Measurements from ENCODE around the gene DIAPH3. TPM values are rescaled to one million over a fixed set of nuclear protein-coding genes. Genes with fewer than 3 reads are reported as not detected.

DIAPH3 gene
- polyA plus RNA-seq, 1 of the 3 experiments (the other 2 are of a cell fraction) = 5.4 TPM

- no peak for TF ChIP-seq CHD2 (IDR thresholded peaks at IDR 0.05; ENCODE audit: low read length, partially characterized antibody)
These were observed 42.4 kb downstream of the DIAPH3 start (continued) for GRCh38 chr13:60121337-60121687.

GRCh38 chr13:60120617-60121336 is 43.0 kb downstream of the DIAPH3 start:
- no peak overlapping the region for H3K4me2 ChIP-seq
- H3K27me3 ChIP-seq (ENCODE audit: insufficient read depth) = no peaks in the 10 kb centered on the region
- H3K9me2 ChIP-seq = no peaks in the 10 kb centered on the region
- H3K27ac ChIP-seq (ENCODE audit: low read depth in 2 of 2, low read length in 1 of 2) = no peak overlapping the region
- DNase-seq = no peak
- H3K9ac ChIP-seq = no peak overlapping the region
- WGBS (ENCODE audit: low lambda C conversion rate) = 91% methylated on average over 6 of the region's 6 CpGs
- TF ChIP-seq, protein P1, sequence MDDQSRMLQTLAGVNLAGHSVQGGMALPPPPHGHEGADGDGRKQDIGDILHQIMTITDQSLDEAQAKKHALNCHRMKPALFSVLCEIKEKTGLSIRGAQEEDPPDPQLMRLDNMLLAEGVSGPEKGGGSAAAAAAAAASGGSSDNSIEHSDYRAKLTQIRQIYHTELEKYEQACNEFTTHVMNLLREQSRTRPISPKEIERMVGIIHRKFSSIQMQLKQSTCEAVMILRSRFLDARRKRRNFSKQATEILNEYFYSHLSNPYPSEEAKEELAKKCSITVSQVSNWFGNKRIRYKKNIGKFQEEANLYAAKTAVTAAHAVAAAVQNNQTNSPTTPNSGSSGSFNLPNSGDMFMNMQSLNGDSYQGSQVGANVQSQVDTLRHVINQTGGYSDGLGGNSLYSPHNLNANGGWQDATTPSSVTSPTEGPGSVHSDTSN (IDR thresholded peaks at IDR 0.05) = no peak
- TF ChIP-seq FOSL2 (IDR thresholded peaks at IDR 0.05; ENCODE audit: borderline replicate concordance, low read depth) = no peak
- TF ChIP-seq, protein P2, sequence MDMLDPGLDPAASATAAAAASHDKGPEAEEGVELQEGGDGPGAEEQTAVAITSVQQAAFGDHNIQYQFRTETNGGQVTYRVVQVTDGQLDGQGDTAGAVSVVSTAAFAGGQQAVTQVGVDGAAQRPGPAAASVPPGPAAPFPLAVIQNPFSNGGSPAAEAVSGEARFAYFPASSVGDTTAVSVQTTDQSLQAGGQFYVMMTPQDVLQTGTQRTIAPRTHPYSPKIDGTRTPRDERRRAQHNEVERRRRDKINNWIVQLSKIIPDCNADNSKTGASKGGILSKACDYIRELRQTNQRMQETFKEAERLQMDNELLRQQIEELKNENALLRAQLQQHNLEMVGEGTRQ (IDR thresholded peaks at IDR 0.05; ENCODE audit: borderline replicate concordance, low read depth, low read length) = no peak
- TF ChIP-seq RXRA (IDR thresholded peaks at IDR 0.05; ENCODE audit: borderline replicate concordance, low read depth) = no peak
- TF ChIP-seq JUND (IDR thresholded peaks at IDR 0.05) = no peak
- TF ChIP-seq RAD21 (IDR thresholded peaks at IDR 0.05; ENCODE audit: low read length) = no peak
- no peak for TF ChIP-seq USF1 (IDR thresholded peaks at IDR 0.05; ENCODE audit: borderline replicate concordance, low read depth)
- no peaks in the 10 kb centered on the region for H3K4me1 ChIP-seq (ENCODE audit: control insufficient read depth in 1 of 2, insufficient read depth in 2 of 2, low read depth in 1 of 2, low read length in 1 of 2)
- no peaks in the 10 kb centered on the region for H4K20me1 ChIP-seq (ENCODE audit: insufficient read depth)
- peaks cover 3% of the 10 kb centered on the region; the same call in 1 of the 2 replicates for H3K9me3 ChIP-seq
- ChIA-PET CTCF (no interaction called here), POLR2A (no interaction called here)
- H3K4me3 ChIP-seq (ENCODE audit: low read depth in 2 of 2, low read length in 1 of 2) = no peak overlapping the region
- peaks cover 86% of the 10 kb centered on the region for H3K79me2 ChIP-seq (ENCODE audit: insufficient read depth)
- no peaks in the 10 kb centered on the region for H3F3A ChIP-seq (replicated peaks; ENCODE audit: insufficient read depth)
- H2AFZ ChIP-seq (ENCODE audit: low read depth) = no peak overlapping the region
- H3K36me3 ChIP-seq (replicated peaks in 1 of 2; ENCODE audit: control insufficient read depth in 1 of 2, insufficient read depth in 2 of 2, low read length in 1 of 2) = peaks cover 0 to 33% of the 10 kb centered on the region in 2 experiments

DNA sequence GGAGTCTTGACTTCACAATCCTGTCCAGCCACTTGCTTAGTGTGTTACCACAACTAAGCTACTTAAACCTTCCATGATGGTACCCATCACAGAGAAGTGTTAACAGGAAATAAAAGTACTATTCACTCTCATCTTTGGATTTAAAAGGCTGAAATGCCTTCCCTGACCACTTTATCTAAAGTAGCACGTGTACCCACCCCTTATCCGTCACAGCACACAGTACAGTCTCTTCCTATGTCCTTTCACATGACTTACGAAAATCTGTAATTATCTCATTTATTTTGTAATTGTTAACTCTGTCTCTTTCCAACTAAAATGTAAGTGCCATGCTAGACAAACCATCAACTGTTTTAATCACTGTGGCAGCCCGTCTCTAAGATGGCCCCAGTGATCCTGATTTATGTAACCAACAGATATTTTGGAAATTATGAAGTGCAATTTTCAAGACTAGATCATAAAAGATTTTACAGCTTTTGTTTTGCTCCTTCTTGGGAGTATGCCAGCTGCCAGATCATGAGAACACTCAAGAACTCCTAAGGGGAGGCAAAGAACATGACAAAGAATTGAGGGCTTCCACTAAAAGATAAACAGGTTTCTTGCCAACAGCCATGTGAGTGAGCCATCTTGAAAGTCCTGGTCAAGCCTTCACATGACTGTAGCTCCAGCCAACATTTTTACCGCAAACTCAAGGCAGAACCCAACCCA is 44.9 kb downstream of the DIAPH3 start:
- peaks cover 5% of the 10 kb centered on the region for H3F3A ChIP-seq (replicated peaks; ENCODE audit: insufficient read depth)
- no peaks in the 10 kb centered on the region for H3K27me3 ChIP-seq (ENCODE audit: insufficient read depth)
- no peak overlapping the region for H3K4me2 ChIP-seq
- H3K9me3 ChIP-seq = peaks cover 8% of the 10 kb centered on the region; the same call in 1 of the 2 replicates
- H3K9me2 ChIP-seq = no peaks in the 10 kb centered on the region
- no peaks in the 10 kb centered on the region for H4K20me1 ChIP-seq (ENCODE audit: insufficient read depth)
- no peak for DNase-seq
- no peaks in the 10 kb centered on the region for H3K4me1 ChIP-seq (ENCODE audit: control insufficient read depth in 1 of 2, insufficient read depth in 2 of 2, low read depth in 1 of 2, low read length in 1 of 2)
- no peak overlapping the region for H2AFZ ChIP-seq (ENCODE audit: low read depth)
- WGBS (ENCODE audit: low lambda C conversion rate) = 97% methylated on average over 5 of the region's 5 CpGs
- POLR2A ChIA-PET = no interaction called here
- CTCF ChIA-PET = no interaction called here
- peaks cover 86% of the 10 kb centered on the region for H3K79me2 ChIP-seq (ENCODE audit: insufficient read depth)
- H3K36me3 ChIP-seq (replicated peaks in 1 of 2; ENCODE audit: control insufficient read depth in 1 of 2, insufficient read depth in 2 of 2, low read length in 1 of 2) = peaks cover 2 to 32% of the 10 kb centered on the region in 2 experiments
- no peak overlapping the region for H3K4me3 ChIP-seq (ENCODE audit: low read depth in 2 of 2, low read length in 1 of 2)
- H3K9ac ChIP-seq = no peak overlapping the region
- no peak overlapping the region for H3K27ac ChIP-seq (ENCODE audit: low read depth in 2 of 2, low read length in 1 of 2)
- no peak for TF ChIP-seq CHD2 (IDR thresholded peaks at IDR 0.05; ENCODE audit: low read length, partially characterized antibody)
- TF ChIP-seq RAD21 (IDR thresholded peaks at IDR 0.05; ENCODE audit: low read length) = no peak
- no peak for TF ChIP-seq TAF1 (IDR thresholded peaks at IDR 0.05; ENCODE audit: borderline replicate concordance, low read depth, low read length)
- no peak for TF ChIP-seq CTCF (IDR thresholded peaks at IDR 0.05)
- no peak for TF ChIP-seq TCF12 (IDR thresholded peaks at IDR 0.05)
- TF ChIP-seq, protein P3, sequence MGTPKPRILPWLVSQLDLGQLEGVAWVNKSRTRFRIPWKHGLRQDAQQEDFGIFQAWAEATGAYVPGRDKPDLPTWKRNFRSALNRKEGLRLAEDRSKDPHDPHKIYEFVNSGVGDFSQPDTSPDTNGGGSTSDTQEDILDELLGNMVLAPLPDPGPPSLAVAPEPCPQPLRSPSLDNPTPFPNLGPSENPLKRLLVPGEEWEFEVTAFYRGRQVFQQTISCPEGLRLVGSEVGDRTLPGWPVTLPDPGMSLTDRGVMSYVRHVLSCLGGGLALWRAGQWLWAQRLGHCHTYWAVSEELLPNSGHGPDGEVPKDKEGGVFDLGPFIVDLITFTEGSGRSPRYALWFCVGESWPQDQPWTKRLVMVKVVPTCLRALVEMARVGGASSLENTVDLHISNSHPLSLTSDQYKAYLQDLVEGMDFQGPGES (IDR thresholded peaks at IDR 0.05; ENCODE audit: low read depth, low read length) = no peak
- no peak for TF ChIP-seq USF1 (IDR thresholded peaks at IDR 0.05; ENCODE audit: borderline replicate concordance, low read depth)
- TF ChIP-seq FOXJ3 (CRISPR knock-in tag; IDR thresholded peaks at IDR 0.05) = no peak
- no peak for TF ChIP-seq MEF2A (IDR thresholded peaks at IDR 0.05; ENCODE audit: borderline replicate concordance, low read depth)

All from SK-N-SH (cell line).